NCI-H1417 (cell line): ENCODE results near the gene N4BP2L1.
"Not testable (repeated sequence)": the region's sequence is repeated elsewhere in the genome, so short reads cannot be mapped to it uniquely, and the experiment has no call there.

ENCODE experiments used
- DNase-seq, 3 experiments: peaks; one replicate each; lab custom pipeline; 2025; lab: John Stamatoyannopoulos, UW

N4BP2L1 gene

GRCh38 chr13:32390048-32390447 lies 37.9 kb downstream of the N4BP2L1 start:
- DNase-seq: no peak

GRCh38 chr13:32385410-32385809 lies 42.5 kb downstream of the N4BP2L1 start:
- DNase-seq: no peak

GRCh38 chr13:32384702-32385101 lies 43.2 kb downstream of the N4BP2L1 start:
- DNase-seq: no peak

GRCh38 chr13:32383836-32384618 lies 43.9 kb downstream of the N4BP2L1 start:
- DNase-seq: no peak

- peak in 2 of 3 experiments; percentile 30 to 60 for DNase-seq
Observed at GRCh38 chr13:32381539-32381938, 46.4 kb downstream of the N4BP2L1 start.

GRCh38 chr13:32378012-32378411 lies 49.9 kb downstream of the N4BP2L1 start:
- DNase-seq: peak in 1 of 3 experiments; percentile 2

GRCh38 chr13:32376642-32377415 lies 51.1 kb downstream of the N4BP2L1 start:
- no peak for DNase-seq

- no peak for DNase-seq
Observed at GRCh38 chr13:32370805-32371204, 57.1 kb downstream of the N4BP2L1 start.

- DNase-seq: no peak
Observed at GRCh38 chr13:32362574-32362973, 65.4 kb downstream of the N4BP2L1 start.

- DNase-seq: not testable (repeated sequence)
Observed at GRCh38 chr13:32355935-32356334, 72.0 kb downstream of the N4BP2L1 start.

- DNase-seq: no peak
Observed at GRCh38 chr13:32354040-32354439, 73.9 kb downstream of the N4BP2L1 start.

GRCh38 chr13:32350839-32351441 lies 77.0 kb downstream of the N4BP2L1 start:
- DNase-seq: not testable (repeated sequence)
